Measurements from ENCODE around the gene C1QTNF12.

GRCh38 chr1:1287288-1288110, 41.0 kb upstream of the C1QTNF12 start:
- no peak for TF ChIP-seq CTCF (IDR thresholded peaks at IDR 0.05; ENCODE audit: insufficient read depth, low read length, poor library complexity, severe bottlenecking)
- no peak for TF ChIP-seq EZH2phosphoT487 (conservative IDR thresholded peaks at IDR 0.05; ENCODE audit: low read length)
